ENCODE measurements around the gene PACRG. TPM values are rescaled to one million over a fixed set of nuclear protein-coding genes. Genes with fewer than 3 reads are reported as not detected.

Gene PACRG
- polyA plus RNA-seq, 3 donors, result not detected

- intact Hi-C loops (cut with micrococcal nuclease), result no loop called here
- WGBS (ENCODE audit: insufficient coverage), result no CpG with 5 or more reads among the region's 6 CpGs
- H3K4me3 Mint-ChIP-seq, result peak overlapping the region; percentile 24 to 78
Observed at GRCh38 chr6:162706232-162706631, 21.5 kb upstream of the PACRG start.

GRCh38 chr6:162708971-162709370 is 18.8 kb upstream of the PACRG start:
- no peaks in the 10 kb centered on the region for H3K27me3 ChIP-seq (ENCODE audit: control insufficient read depth in 2 of 2, insufficient read depth in 2 of 2, low read length in 2 of 2)
- no peak overlapping the region for H3K4me3 ChIP-seq (replicated peaks in 1 of 3; ENCODE audit: low read depth in 2 of 3, low read length in 3 of 3)
- DNase-seq, result no peak
- H3K9me3 Mint-ChIP-seq, result peaks cover 0 to 3% (median 0%) of the 10 kb centered on the region in 7 donors
- intact Hi-C loops (cut with micrococcal nuclease), result no loop called here
- H3K36me3 Mint-ChIP-seq, result no peaks in the 10 kb centered on the region
- H3K27me3 Mint-ChIP-seq (ENCODE audit: low read depth in 3 of 3), result no peaks in the 10 kb centered on the region
- H2AFZ ChIP-seq (ENCODE audit: insufficient read depth, low read depth, low read length, poor library complexity, severe bottlenecking), result no peak overlapping the region
- TF ChIP-seq, protein P1, sequence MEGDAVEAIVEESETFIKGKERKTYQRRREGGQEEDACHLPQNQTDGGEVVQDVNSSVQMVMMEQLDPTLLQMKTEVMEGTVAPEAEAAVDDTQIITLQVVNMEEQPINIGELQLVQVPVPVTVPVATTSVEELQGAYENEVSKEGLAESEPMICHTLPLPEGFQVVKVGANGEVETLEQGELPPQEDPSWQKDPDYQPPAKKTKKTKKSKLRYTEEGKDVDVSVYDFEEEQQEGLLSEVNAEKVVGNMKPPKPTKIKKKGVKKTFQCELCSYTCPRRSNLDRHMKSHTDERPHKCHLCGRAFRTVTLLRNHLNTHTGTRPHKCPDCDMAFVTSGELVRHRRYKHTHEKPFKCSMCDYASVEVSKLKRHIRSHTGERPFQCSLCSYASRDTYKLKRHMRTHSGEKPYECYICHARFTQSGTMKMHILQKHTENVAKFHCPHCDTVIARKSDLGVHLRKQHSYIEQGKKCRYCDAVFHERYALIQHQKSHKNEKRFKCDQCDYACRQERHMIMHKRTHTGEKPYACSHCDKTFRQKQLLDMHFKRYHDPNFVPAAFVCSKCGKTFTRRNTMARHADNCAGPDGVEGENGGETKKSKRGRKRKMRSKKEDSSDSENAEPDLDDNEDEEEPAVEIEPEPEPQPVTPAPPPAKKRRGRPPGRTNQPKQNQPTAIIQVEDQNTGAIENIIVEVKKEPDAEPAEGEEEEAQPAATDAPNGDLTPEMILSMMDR (IDR thresholded peaks at IDR 0.05), result no peak
- H3K27ac ChIP-seq (ENCODE audit: low read depth in 1 of 2, low read length in 2 of 2), result no peak overlapping the region
- no peaks in the 10 kb centered on the region for H3K9me3 ChIP-seq (replicated peaks in 1 of 2; ENCODE audit: control insufficient read depth in 1 of 2, insufficient read depth in 1 of 2, low read length in 2 of 2)
- H3K27ac Mint-ChIP-seq, result no peak overlapping the region
- no peak overlapping the region for H3K4me2 ChIP-seq (replicated peaks; ENCODE audit: extremely low read depth, low read length, poor library complexity, severe bottlenecking)
- H3K36me3 ChIP-seq (replicated peaks in 1 of 2; ENCODE audit: control insufficient read depth in 1 of 2, insufficient read depth in 2 of 2, low read length in 2 of 2), result no peaks in the 10 kb centered on the region
- no peaks in the 10 kb centered on the region for H4K20me1 ChIP-seq (ENCODE audit: insufficient read depth, low read length)
- 100% methylated on average over 4 of the region's 6 CpGs for WGBS (ENCODE audit: insufficient coverage)
- H3K9ac ChIP-seq (ENCODE audit: insufficient read depth, low read length, poor library complexity, severe bottlenecking), result no peak overlapping the region
- H3K4me1 Mint-ChIP-seq, result peaks cover 16% of the 10 kb centered on the region
- no peaks in the 10 kb centered on the region for H3K79me2 ChIP-seq (ENCODE audit: insufficient read depth, low read length)
- H3K4me1 ChIP-seq (ENCODE audit: control insufficient read depth in 1 of 2, insufficient read depth in 2 of 2, low read length in 2 of 2), result peaks cover 0 to 11% of the 10 kb centered on the region in 2 donors
- H3K4me3 Mint-ChIP-seq, result no peak overlapping the region

More at GRCh38 chr6:162706232-162706631, 21.5 kb upstream of the PACRG start:
- peaks cover 0 to 1% (median 0%) of the 10 kb centered on the region in 7 donors for H3K9me3 Mint-ChIP-seq
- Histone ChIP-seq H3K79me2 (ENCODE audit: insufficient read depth, low read length) (no peaks in the 10 kb centered on the region), H3K27me3 (ENCODE audit: control insufficient read depth in 2 of 2, insufficient read depth in 2 of 2, low read length in 2 of 2) (no peaks in the 10 kb centered on the region), H4K20me1 (ENCODE audit: insufficient read depth, low read length) (no peaks in the 10 kb centered on the region), H2AFZ (ENCODE audit: insufficient read depth, low read depth, low read length, poor library complexity, severe bottlenecking) (peak overlapping the region; percentile 72), H3K9me3 (replicated peaks in 1 of 2; ENCODE audit: control insufficient read depth in 1 of 2, insufficient read depth in 1 of 2, low read length in 2 of 2) (no peaks in the 10 kb centered on the region), H3K27ac (ENCODE audit: low read depth in 1 of 2, low read length in 2 of 2) (peak overlapping the region in 1 of 2 donors; percentile 29), H3K9ac (ENCODE audit: insufficient read depth, low read length, poor library complexity, severe bottlenecking) (no peak overlapping the region), H3K4me3 (replicated peaks in 1 of 3; ENCODE audit: low read depth in 2 of 3, low read length in 3 of 3) (peak overlapping the region in 1 of 3 experiments; percentile 39), H3K4me2 (replicated peaks; ENCODE audit: extremely low read depth, low read length, poor library complexity, severe bottlenecking) (peak overlapping the region; percentile 46), H3K4me1 (ENCODE audit: control insufficient read depth in 1 of 2, insufficient read depth in 2 of 2, low read length in 2 of 2) (peaks cover 0 to 6% of the 10 kb centered on the region in 2 donors), H3K36me3 (replicated peaks in 1 of 2; ENCODE audit: control insufficient read depth in 1 of 2, insufficient read depth in 2 of 2, low read length in 2 of 2) (no peaks in the 10 kb centered on the region)
- peak overlapping the region in 3 of 7 donors; percentile 26 to 74 (median 42) for H3K27ac Mint-ChIP-seq
- TF ChIP-seq, protein P1 (IDR thresholded peaks at IDR 0.05), result no peak
- peaks cover 0 to 2% (median 0%) of the 10 kb centered on the region in 3 donors for H3K27me3 Mint-ChIP-seq (ENCODE audit: low read depth in 3 of 3)
- H3K36me3 Mint-ChIP-seq, result no peaks in the 10 kb centered on the region
- no peak for DNase-seq
- peaks cover 8% of the 10 kb centered on the region for H3K4me1 Mint-ChIP-seq
